Stimulated activated CD4-positive, alpha-beta T cell treated with anti-CD3 and anti-CD28 coated beads, TNF-alpha, amount 100 ng/mL, for 4 hours (primary cell): ENCODE data around the gene GALNT2.

Source experiments
- DNase-seq, 3 experiments: peaks; one replicate each; pipeline ENCODE4 v3.0.0-alpha.2; 2020; ENCODE audit warnings: low read depth in 3 of 3

Gene GALNT2

DNA sequence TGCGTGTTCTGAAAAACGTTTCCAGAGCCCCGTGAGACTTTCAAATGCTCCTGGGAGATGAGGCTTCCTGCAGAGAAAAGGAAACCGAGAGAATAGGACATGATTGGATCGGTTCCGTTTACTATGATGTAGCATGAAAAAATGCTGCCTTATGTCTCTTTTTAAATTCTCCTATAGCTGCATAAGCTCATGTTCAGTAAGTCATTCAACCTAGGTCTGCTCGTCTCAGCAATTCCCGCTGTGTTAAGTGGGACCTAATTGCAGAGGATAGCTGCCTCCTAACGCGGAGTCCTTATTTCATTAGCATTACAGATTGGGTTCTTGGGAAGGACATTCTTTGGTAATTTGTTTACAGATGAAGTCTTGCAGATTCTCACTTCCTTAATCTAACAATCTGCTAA lies 165.3 kb downstream of the GALNT2 start:
- DNase-seq: no peak

DNA sequence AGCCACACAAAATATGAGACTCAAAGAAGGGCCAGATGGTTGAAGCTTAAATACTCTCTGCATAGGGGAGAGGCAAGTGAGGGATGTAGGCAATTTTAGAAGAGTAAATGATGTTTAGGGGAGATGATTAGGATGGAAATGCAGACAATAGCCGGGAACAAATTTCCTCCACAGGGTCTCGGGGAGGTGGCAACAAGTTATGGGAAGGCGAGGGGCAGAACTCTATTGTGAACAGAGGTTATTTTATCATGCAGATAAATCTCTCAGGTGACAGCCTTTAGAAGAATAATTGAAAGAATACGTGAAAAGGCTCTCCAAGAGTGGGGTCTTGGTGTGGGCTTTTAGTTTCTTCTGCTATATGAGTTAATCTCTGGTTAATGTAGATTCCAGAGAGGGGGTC lies 166.7 kb downstream of the GALNT2 start:
- DNase-seq: no peak

DNA sequence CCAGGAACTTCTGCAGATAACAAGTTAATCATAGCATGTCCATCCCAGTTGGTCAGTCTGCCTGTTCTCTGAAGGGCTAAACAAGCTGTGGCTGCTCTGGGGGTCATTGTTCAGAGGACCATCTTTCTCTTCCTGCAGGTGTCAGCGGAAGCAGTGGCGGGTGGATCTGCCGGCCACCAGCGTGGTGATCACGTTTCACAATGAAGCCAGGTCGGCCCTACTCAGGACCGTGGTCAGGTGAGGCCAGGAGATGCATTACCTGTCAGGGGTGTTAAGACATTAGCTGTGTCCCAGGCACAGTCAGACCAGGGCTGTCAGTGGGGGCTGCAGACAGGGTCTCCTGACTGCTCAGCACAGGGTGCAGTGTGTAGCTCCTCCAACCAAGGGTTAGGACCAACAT lies 168.8 kb downstream of the GALNT2 start:
- DNase-seq: no peak

DNA sequence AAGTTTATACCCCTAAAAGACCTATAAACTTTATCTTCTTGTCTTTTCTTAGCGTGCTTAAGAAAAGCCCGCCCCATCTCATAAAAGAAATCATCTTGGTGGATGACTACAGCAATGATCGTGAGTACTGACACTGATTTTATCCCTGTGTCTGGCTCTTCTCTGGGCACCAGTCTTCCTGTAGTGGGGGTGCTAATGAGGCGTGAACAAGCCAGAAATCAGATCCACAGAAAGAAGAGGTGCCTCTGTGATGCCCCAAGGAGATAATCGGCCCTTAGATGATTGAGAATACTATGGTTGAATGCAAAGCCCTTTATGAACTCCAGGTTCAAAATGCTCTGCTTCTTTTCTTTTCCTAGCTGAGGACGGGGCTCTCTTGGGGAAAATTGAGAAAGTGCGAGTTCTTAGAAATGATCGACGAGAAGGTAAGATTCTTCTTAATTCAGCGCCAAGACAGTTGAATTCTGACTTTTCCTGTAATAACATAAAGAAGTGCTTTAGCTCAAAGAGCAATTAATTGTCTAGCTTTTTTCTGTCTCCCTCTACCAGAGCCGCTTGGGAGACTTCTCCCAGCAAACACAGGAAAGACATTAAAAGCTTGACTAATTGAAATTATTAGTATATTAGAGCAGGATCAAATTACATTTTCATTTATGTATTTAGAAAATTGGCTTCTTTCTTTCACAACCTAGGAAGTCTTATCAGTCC lies 169.4 kb downstream of the GALNT2 start:
- no peak for DNase-seq

- no peak for DNase-seq
Observed at GRCh38 chr1:230237009-230237370, 170.0 kb downstream of the GALNT2 start.

DNA sequence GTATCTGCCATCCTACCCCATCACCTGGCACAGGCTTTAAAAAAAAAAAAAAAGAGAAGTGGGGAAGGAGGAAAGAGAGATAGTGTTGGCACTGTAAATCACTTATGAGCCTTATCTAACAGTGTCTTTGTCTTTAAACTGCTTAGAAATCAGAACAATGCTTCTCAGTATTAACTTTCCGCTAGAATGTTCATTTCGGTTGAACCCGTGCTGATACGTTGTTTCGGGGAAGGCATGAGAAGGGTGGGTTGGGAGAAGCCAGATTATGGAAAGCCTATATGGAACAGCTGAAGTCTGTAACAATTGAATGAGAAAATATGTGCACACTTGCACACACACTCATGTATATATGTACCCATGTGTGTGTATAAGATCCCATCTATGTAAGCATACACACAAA lies 170.8 kb downstream of the GALNT2 start:
- DNase-seq: no peak

- no peak for DNase-seq
Observed at GRCh38 chr1:230240446-230241086, 173.5 kb downstream of the GALNT2 start.

DNA sequence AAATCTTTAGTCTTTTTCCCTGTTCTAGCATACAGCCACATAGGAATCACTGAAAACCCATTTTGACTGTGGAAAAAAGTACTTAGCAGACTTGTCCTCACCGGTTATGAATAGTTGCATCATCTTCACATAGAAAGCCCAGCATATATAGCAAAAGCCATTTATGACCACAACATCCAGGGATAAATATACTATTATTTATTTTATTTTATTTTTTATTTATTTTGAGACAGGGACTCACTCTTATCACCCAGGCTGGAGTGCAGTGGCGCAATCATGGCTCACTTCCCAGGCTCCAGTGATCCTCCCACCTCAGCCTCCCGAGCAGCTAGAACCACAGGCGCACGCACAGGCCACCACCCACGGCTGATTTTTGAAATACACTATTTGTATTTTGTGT lies 175.3 kb downstream of the GALNT2 start:
- no peak for DNase-seq

DNA sequence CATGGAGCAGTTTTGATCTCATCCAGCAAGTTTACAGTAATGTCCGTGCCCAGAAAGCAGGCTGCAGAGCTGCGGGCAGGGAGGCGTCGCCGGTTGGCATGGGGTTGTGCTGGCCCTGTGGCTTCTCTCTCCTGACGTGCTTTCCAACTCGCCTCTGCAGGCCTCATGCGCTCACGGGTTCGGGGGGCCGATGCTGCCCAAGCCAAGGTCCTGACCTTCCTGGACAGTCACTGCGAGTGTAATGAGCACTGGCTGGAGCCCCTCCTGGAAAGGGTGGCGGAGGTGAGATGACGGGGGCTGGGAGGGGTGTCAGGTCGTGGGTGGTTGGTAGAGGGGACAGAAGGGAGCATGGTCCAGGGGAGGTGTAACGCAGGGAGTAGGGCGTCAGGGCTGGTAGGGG lies 176.1 kb downstream of the GALNT2 start:
- DNase-seq: no peak

DNA sequence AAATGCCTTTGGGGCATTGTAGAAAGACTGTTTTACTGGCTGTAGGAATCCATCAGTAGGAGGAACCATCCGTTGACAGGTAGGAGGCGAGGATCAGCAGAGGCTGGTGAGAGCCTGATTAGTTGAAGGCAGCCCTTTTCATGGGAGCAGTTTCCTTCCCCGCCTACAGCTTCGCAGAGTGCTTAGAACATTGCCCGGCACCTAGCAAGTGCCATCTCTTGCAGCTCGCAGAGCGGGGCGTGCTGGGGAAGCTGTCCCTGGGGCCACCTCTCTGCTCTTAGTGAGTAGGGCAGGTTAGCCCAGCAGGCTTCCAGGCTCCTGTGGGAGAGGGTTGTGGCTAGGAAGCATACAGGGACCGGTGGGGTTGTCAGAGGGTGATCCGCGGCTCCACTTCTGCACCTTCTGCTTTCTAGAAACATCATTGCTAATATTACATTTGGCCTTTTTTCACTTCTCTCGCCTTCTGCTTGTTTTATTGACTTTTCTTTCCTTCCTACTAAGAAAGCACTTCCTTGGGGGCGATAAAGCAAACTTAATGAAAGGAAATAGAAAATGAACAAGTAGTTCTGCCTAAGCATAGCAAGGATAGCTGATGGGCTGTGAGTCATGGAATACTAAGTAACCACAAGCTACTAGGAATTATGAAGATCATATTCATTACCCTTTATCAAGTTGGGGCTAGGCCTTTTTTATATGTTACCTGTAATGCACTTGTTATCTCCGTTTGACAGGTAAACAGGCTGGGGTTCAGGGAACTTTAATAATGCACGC lies 176.7 kb downstream of the GALNT2 start:
- no peak for DNase-seq

- no peak for DNase-seq
Observed at GRCh38 chr1:230246551-230246950, 179.5 kb downstream of the GALNT2 start.

GRCh38 chr1:230248016-230248888 lies 181.2 kb downstream of the GALNT2 start:
- no peak for DNase-seq

DNA sequence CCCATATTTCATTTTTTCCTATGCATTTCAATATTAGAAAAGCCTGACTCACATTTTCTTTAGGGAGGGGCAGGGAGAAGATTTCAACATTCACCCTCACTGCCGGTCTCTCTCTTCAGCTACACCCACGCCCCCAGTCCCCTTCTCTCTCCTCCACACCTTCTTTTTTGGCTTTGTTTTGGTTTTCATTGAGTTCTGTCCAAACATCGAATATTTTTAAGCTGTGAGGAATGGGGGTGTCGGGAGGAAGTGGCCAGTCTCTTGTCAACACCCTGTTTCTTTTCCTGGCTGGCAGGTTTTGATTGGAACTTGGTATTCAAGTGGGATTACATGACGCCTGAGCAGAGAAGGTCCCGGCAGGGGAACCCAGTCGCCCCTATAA lies 181.8 kb downstream of the GALNT2 start:
- DNase-seq: no peak

DNA sequence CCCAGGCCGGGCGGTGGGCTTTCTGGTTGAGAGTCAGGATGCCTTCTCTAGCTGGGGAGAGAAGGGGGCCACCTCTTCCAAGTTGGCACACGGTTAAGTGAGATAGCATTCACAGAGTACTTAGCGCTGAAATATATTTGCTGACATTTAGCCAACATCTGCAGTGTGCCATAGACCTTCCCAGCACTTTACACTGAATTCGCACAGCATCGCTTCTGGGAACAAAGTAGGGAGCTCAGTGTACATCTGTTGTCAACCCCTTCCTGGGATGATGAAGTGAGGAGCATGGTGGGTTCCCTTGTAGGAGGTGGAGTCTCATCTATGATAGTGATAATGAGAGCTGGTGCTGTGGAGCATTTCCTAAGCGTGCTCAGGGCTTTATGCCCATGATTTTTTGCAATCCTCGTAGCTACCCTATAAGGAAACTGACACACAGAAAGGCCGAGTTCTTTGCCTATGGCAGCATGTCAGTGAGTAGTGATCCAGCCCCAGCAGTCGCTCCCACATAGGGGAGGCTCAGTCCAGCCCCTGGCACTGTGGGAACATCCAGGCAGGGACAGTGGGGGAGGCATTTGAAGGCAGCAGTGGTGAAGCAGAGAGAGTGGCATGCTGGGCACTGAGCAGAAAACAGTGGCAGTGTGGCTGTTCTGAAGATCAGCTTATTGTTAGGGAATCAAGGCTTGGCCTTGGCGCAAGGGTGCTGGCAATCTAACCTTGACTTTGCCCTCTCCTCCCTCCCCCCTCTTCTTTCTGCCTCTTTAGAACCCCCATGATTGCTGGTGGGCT lies 182.8 kb downstream of the GALNT2 start:
- DNase-seq: no peak

DNA sequence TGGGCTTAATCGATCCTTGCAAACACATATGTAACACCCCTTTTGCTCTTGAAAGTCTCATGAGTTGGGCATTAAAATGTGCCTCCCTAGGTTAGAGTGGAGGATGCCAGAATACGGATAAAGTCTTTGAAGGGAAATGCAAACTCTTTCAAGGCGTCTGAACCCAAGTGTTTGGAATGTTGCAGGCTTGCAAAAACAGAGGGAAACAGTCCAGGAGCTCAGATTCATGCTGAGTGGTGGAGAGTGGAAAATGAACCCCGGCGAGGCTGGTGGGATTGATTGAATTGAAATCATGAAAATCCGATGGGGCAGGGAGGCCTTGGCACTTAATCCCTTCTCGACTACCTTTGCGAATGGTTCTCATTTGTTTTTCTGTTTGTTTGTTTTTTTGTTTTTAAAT lies 183.6 kb downstream of the GALNT2 start:
- no peak for DNase-seq

GRCh38 chr1:230251644-230252191 lies 184.7 kb downstream of the GALNT2 start:
- DNase-seq: no peak

GRCh38 chr1:230253150-230253549 lies 186.1 kb downstream of the GALNT2 start:
- no peak for DNase-seq

- no peak for DNase-seq
Observed at GRCh38 chr1:230254265-230254664, 187.2 kb downstream of the GALNT2 start.

- DNase-seq: no peak
Observed at GRCh38 chr1:230255116-230255515, 188.1 kb downstream of the GALNT2 start.

- DNase-seq: no peak
Observed at GRCh38 chr1:230255991-230256390, 189.0 kb downstream of the GALNT2 start.

- DNase-seq: no peak
Observed at GRCh38 chr1:230256896-230257295, 189.9 kb downstream of the GALNT2 start.
